SU-DHL-6 (cell line): ENCODE measurements around the gene MME.

Experiments
- H2AFZ ChIP-seq: fragments of 200-600 bp; sonication (generic); 2 replicates; pipeline ENCODE4 v1.6.1; 2014; ENCODE audit warnings: low read depth, mild to moderate bottlenecking, moderate library complexity, mixed read lengths, antibody characterized with exemption, low read length; ENCODE audit not compliant: severe bottlenecking
- H3F3A ChIP-seq: fragments of 200-600 bp; shearing (Covaris generic); 2 replicates; pipeline ENCODE4 v1.6.0; 2016; ENCODE audit warnings: antibody characterized with exemption, mild to moderate bottlenecking; ENCODE audit not compliant: insufficient read depth
- H3K27ac ChIP-seq: fragments of 200-600 bp; sonication (generic); 2 replicates; pipeline ENCODE4 v1.5.1; 2016; ENCODE audit warnings: low read depth, mild to moderate bottlenecking, low read length, moderate library complexity, mixed read lengths
- H3K27me3 ChIP-seq: fragments of 200-600 bp; sonication (generic), shearing (Covaris generic); 2 replicates; pipeline ENCODE4 v1.6.0; 2014; ENCODE audit warnings: mild to moderate bottlenecking, low read length
- H3K36me3 ChIP-seq: fragments of 200-600 bp; sonication (generic); 2 replicates; pipeline ENCODE4 v1.6.1; 2014; ENCODE audit warnings: mild to moderate bottlenecking, low read length, mixed read lengths
- H3K4me2 ChIP-seq: fragments of 300-600, 200-600 bp; shearing (Covaris generic), sonication (generic); 2 replicates; pipeline ENCODE4 v1.6.0; 2014; ENCODE audit warnings: low read length, low read depth, mild to moderate bottlenecking; ENCODE audit not compliant: poor library complexity, severe bottlenecking
- H3K4me3 ChIP-seq: fragments of 200-600 bp; sonication (generic); 2 replicates; pipeline ENCODE4 v1.5.1; 2014; ENCODE audit warnings: antibody characterized with exemption, low read length, mild to moderate bottlenecking, mixed read lengths; ENCODE audit not compliant: insufficient read depth, poor library complexity, severe bottlenecking
- H3K79me2 ChIP-seq: fragments of 200-600 bp; sonication (generic); 2 replicates; pipeline ENCODE4 v1.6.1; 2014; ENCODE audit warnings: mild to moderate bottlenecking, low read length, moderate library complexity; ENCODE audit not compliant: insufficient read depth
- H3K9ac ChIP-seq: fragments of 200-600 bp; sonication (generic); 2 replicates; pipeline ENCODE4 v1.7.0; 2014; ENCODE audit warnings: mild to moderate bottlenecking, low read length
- H3K9me2 ChIP-seq: fragments of 200-600 bp; sonication (generic); replicated peaks from 2 replicates; pipeline ENCODE4 v1.6.1; 2014; ENCODE audit warnings: low read length; ENCODE audit not compliant: insufficient read depth
- H3K9me3 ChIP-seq: fragments of 200-600 bp; sonication (generic); 2 replicates; pipeline ENCODE4 v1.6.1; 2014; ENCODE audit warnings: low read length, mixed read lengths; ENCODE audit not compliant: insufficient read depth
- H4K20me1 ChIP-seq: fragments of 200-600 bp; sonication (generic); 2 replicates; pipeline ENCODE4 v1.6.1; 2014; ENCODE audit warnings: low read depth, mild to moderate bottlenecking, antibody characterized with exemption, low read length, moderate library complexity, mixed read lengths
- EZH2phosphoT487 ChIP-seq: fragments of 200-600 bp; sonication (generic), shearing (Covaris generic); conservative IDR thresholded peaks from 2 replicates; pipeline ENCODE4 v1.6.1; 2018; ENCODE audit warnings: mild to moderate bottlenecking, antibody characterized with exemption, low read length, moderate library complexity, mixed read lengths
- TF ChIP-seq, protein P1 (sequence below): fragments of 200-600 bp; sonication (generic); IDR thresholded peaks from one replicate; pipeline ENCODE4 v1.5.1; 2017; ENCODE audit warnings: antibody characterized with exemption, mild to moderate bottlenecking, low read length, moderate library complexity; ENCODE audit not compliant: insufficient read depth, poor library complexity, severe bottlenecking

Gene MME

GRCh38 chr3:155069729-155070128 lies 10.4 kb upstream of the MME start:
- H3F3A ChIP-seq: no peaks in the 10 kb centered on the region
- no peaks in the 10 kb centered on the region for H3K36me3 ChIP-seq
- no peaks in the 10 kb centered on the region for H3K9me3 ChIP-seq
- no peak overlapping the region for H3K27ac ChIP-seq
- no peaks in the 10 kb centered on the region for H3K27me3 ChIP-seq
- H3K4me3 ChIP-seq: no peak overlapping the region
- no peak overlapping the region for H2AFZ ChIP-seq
- H4K20me1 ChIP-seq: no peaks in the 10 kb centered on the region
- H3K9me2 ChIP-seq: no peaks in the 10 kb centered on the region
- H3K79me2 ChIP-seq: no peaks in the 10 kb centered on the region
- TF ChIP-seq, protein P1, sequence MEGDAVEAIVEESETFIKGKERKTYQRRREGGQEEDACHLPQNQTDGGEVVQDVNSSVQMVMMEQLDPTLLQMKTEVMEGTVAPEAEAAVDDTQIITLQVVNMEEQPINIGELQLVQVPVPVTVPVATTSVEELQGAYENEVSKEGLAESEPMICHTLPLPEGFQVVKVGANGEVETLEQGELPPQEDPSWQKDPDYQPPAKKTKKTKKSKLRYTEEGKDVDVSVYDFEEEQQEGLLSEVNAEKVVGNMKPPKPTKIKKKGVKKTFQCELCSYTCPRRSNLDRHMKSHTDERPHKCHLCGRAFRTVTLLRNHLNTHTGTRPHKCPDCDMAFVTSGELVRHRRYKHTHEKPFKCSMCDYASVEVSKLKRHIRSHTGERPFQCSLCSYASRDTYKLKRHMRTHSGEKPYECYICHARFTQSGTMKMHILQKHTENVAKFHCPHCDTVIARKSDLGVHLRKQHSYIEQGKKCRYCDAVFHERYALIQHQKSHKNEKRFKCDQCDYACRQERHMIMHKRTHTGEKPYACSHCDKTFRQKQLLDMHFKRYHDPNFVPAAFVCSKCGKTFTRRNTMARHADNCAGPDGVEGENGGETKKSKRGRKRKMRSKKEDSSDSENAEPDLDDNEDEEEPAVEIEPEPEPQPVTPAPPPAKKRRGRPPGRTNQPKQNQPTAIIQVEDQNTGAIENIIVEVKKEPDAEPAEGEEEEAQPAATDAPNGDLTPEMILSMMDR: no peak
- TF ChIP-seq EZH2phosphoT487: no peak
- H3K9ac ChIP-seq: no peak overlapping the region
- H3K4me2 ChIP-seq: no peak overlapping the region

DNA sequence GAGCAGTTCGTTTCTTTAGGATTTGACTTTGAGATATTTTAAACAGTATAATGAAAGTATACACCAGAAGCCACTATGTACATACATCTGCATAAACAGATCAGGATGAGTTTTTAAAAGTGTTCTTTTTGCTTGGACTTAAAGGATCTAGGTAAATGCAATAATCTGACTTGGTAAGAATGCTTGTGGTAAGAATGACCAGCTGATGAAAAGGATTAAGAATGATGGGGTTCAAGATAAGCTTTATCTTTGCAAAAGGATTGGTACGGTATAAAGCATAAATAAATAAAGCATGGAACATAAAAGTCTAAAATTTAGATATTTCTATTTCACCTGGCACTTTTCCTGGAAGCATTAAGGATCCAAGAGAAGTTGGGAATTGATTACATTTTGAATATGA lies 9.8 kb upstream of the MME start:
- Histone ChIP-seq H3K79me2 (no peaks in the 10 kb centered on the region), H3K9me3 (no peaks in the 10 kb centered on the region), H2AFZ (no peak overlapping the region), H3K36me3 (0 out of 2 replicates have a peak, but pooled peaks cover 3% of the 10 kb centered on the region), H4K20me1 (no peaks in the 10 kb centered on the region), H3F3A (no peaks in the 10 kb centered on the region), H3K9me2 (no peaks in the 10 kb centered on the region), H3K4me2 (no peak overlapping the region), H3K27me3 (no peaks in the 10 kb centered on the region), H3K27ac (no peak overlapping the region), H3K9ac (no peak overlapping the region), H3K4me3 (no peak overlapping the region)
- TF ChIP-seq, protein P1: no peak
- TF ChIP-seq EZH2phosphoT487: no peak

- H2AFZ ChIP-seq: no peak overlapping the region
Measured at GRCh38 chr3:155070932-155071387, 9.2 kb upstream of the MME start.

More at GRCh38 chr3:155070932-155071387, 9.2 kb upstream of the MME start:
- Histone ChIP-seq H3K4me2 (no peak overlapping the region), H4K20me1 (no peaks in the 10 kb centered on the region), H3K27me3 (no peaks in the 10 kb centered on the region), H3K79me2 (no peaks in the 10 kb centered on the region), H3K9me3 (peaks cover 5% of the 10 kb centered on the region; the same call in 1 of the 2 replicates), H3K4me3 (no peak overlapping the region), H3K9me2 (no peaks in the 10 kb centered on the region), H3F3A (no peaks in the 10 kb centered on the region), H3K27ac (no peak overlapping the region), H3K36me3 (0 out of 2 replicates have a peak, but pooled peaks cover 4% of the 10 kb centered on the region), H3K9ac (no peak overlapping the region)
- TF ChIP-seq, protein P1: no peak
- no peak for TF ChIP-seq EZH2phosphoT487
